Ovary (tissue), 3 donors: ENCODE data around the gene LMO1.

Source experiments
- EP300 ChIP-seq: sonication (generic); formaldehyde crosslinking; IDR thresholded peaks from one replicate; pipeline ENCODE4 v1.6.1; 2017; ENCODE audit warnings: antibody characterized with exemption
- POLR2A ChIP-seq: fragments of 450-650 bp; IDR thresholded peaks from one replicate; pipeline ENCODE4 v1.6.1; 2017; ENCODE audit warnings: antibody characterized with exemption, mild to moderate bottlenecking, moderate library complexity
- TF ChIP-seq, protein P1 (sequence below), 3 donors: fragments of 450-650 bp in 2 of 3; fragments of 200-600 bp in 1 of 3; IDR thresholded peaks; one replicate each; pipeline versions ENCODE4 v1.5.1 to v1.8.0; 2016 to 2022; ENCODE audit warnings: antibody characterized with exemption in 3 of 3, mild to moderate bottlenecking in 1 of 3
- donor health status: DM: no; HTN: no; CAD: no.

DNA sequence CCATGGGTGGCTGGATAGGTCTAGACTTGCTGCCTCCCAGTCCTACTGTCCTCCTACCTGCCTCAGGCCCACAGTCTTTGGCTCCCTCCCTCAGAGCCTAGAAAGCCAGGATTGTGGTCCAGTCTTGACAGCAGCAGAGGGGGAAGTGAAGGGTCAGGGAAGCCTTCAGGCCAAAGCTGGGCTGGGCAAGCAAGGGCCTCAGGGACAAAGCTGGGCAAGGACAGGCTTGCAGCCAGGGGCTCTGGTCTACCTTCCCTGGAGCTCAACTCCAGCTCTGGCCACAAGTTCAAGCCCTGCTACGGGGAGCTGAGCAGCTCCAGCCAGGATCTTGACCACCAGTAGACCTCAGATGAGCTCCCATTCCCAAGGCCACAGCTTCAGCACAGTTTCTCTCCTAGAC, 14.9 kb downstream of the LMO1 start:
- TF ChIP-seq, protein P1, sequence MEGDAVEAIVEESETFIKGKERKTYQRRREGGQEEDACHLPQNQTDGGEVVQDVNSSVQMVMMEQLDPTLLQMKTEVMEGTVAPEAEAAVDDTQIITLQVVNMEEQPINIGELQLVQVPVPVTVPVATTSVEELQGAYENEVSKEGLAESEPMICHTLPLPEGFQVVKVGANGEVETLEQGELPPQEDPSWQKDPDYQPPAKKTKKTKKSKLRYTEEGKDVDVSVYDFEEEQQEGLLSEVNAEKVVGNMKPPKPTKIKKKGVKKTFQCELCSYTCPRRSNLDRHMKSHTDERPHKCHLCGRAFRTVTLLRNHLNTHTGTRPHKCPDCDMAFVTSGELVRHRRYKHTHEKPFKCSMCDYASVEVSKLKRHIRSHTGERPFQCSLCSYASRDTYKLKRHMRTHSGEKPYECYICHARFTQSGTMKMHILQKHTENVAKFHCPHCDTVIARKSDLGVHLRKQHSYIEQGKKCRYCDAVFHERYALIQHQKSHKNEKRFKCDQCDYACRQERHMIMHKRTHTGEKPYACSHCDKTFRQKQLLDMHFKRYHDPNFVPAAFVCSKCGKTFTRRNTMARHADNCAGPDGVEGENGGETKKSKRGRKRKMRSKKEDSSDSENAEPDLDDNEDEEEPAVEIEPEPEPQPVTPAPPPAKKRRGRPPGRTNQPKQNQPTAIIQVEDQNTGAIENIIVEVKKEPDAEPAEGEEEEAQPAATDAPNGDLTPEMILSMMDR (IDR thresholded peaks at IDR 0.05) = no peak
- no peak for TF ChIP-seq EP300
- no peak for TF ChIP-seq POLR2A
